ENCODE measurements around the gene A2M. TPM values are rescaled to one million over a fixed set of nuclear protein-coding genes. Genes with fewer than 3 reads are reported as not detected.

A2M gene
- total and polyA plus RNA-seq, 2 of the 13 experiments (the other 11 are each of a cell fraction or from before 2014, with no cell fraction given): 2,807 to 6,551 TPM

- TF ChIP-seq ZNF740 (CRISPR knock-in tag; IDR thresholded peaks at IDR 0.05): no peak
- 0 out of 2 replicates have a peak, but pooled peaks have one; percentile 34 for TF ChIP-seq KMT2A (CRISPR knock-in tag; IDR thresholded peaks at IDR 0.05)
- TF ChIP-seq THAP11 (CRISPR knock-in tag; IDR thresholded peaks at IDR 0.05): peak; percentile 67; the same call in 1 of the 2 replicates
- TF ChIP-seq HMG20B (CRISPR knock-in tag; conservative IDR thresholded peaks at IDR 0.05): peak; percentile 76; the same call in 1 of the 2 replicates
- TF ChIP-seq LCORL (IDR thresholded peaks at IDR 0.05): no peak
- peak; percentile 67 for TF ChIP-seq LCORL (CRISPR knock-in tag; IDR thresholded peaks at IDR 0.05)
- TF ChIP-seq HIVEP1 (CRISPR knock-in tag; IDR thresholded peaks at IDR 0.05): no peak
- TF ChIP-seq ZNF138 (CRISPR knock-in tag; IDR thresholded peaks at IDR 0.05; ENCODE audit: low read depth): no peak
- no peak for TF ChIP-seq ZBTB3 (CRISPR knock-in tag; IDR thresholded peaks at IDR 0.05; ENCODE audit: borderline replicate concordance, low read depth)
- TF ChIP-seq SKI (IDR thresholded peaks at IDR 0.05; ENCODE audit: partially characterized antibody): peak; percentile 99
- TF ChIP-seq TOE1 (CRISPR knock-in tag; IDR thresholded peaks at IDR 0.05): peak; percentile 81; the same call in 1 of the 2 replicates
- 0 out of 2 replicates have a peak, but pooled peaks have one; percentile 33 for TF ChIP-seq MAFF (IDR thresholded peaks at IDR 0.05; ENCODE audit: low read depth, low read length)
- peak; percentile 38; the same call in 1 of the 2 replicates for TF ChIP-seq RXRA (CRISPR knock-in tag; IDR thresholded peaks at IDR 0.05)
- TF ChIP-seq TMF1 (CRISPR knock-in tag; IDR thresholded peaks at IDR 0.05; ENCODE audit: low read depth): no peak
- no peak for TF ChIP-seq NKX3-1 (CRISPR knock-in tag; IDR thresholded peaks at IDR 0.05)
- no peak for TF ChIP-seq ZBTB4 (CRISPR knock-in tag; IDR thresholded peaks at IDR 0.05; ENCODE audit: borderline replicate concordance)
- TF ChIP-seq PRDM4 (CRISPR knock-in tag; IDR thresholded peaks at IDR 0.05; ENCODE audit: borderline replicate concordance): no peak
- TF ChIP-seq ZFP41 (CRISPR knock-in tag; IDR thresholded peaks at IDR 0.05; ENCODE audit: borderline replicate concordance): no peak
- peak; percentile 94 for TF ChIP-seq ZNF609 (CRISPR knock-in tag; IDR thresholded peaks at IDR 0.05; ENCODE audit: borderline replicate concordance)
- TF ChIP-seq ZNF747 (CRISPR knock-in tag; IDR thresholded peaks at IDR 0.05; ENCODE audit: borderline replicate concordance): no peak
- no peak for TF ChIP-seq ZNF619 (CRISPR knock-in tag; IDR thresholded peaks at IDR 0.05)
Measured at GRCh38 chr12:9135903-9136310, 20.2 kb upstream of the A2M start (continued).

Data from HepG2 (cell line).